ENCODE data around the gene EPHA3.
A peak's percentile ranks its signal among the peaks of the same experiment; 100 is the strongest.
"Not testable (repeated sequence)": the region's sequence is repeated elsewhere in the genome, so short reads cannot be mapped to it uniquely, and the experiment has no call there.

Gene EPHA3

DNA sequence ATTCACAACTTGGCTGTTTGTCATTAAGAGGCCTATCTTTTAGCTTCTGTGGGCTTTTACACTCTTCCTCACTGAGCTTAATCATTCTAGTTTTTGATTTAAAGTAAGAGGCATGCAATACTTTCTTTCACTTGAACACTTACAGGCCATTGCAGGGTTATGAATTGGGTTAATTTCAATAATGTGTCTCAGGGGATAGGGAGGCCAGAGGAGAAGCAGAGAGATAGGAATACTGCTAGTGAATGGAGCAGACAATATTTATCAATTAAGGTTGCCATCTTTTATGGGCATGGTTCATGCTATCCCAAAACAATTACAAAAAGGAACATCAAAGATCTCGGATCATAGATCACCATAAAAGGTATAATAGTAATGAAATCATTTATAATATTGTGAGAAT is 189.8 kb downstream of the EPHA3 start:
- no peak for DNase-seq

DNA sequence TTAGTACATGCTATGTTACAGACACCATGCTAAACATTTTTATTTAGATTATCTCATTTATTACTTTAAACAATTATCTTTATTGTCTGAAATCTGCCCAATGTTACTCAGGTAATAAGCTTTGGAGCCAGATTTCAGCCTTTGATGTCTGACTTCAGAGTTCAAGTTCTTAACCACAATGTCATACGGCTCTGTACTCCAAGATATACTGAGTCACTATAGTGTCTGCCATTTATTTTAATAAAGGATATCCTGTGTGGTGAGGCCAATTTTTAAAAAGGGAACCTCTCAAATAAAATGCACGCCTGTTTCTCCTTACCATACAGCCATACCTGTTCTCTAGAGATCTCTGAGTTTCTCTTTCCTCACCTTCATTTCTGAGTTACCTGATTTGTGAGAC is 193.1 kb downstream of the EPHA3 start:
- no peak for DNase-seq

DNA sequence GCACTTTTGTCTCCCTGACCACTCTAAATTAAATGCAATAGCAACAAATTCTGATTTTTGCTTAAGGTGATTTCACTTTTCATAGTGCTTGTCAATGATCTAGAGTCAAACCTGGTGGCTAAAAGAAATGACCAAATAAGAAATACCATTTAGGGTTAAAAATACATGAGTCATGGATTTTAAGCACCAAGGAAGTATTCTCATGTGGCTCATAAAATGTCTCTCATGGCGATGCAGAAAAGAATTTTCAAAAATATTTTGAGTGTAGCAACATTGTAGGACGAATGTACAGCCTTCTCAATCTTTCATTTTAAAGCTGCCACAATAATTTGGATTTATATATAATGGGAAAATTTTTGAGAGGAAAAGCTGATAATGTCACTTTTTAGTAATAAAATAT is 193.6 kb downstream of the EPHA3 start:
- DNase-seq: no peak

DNA sequence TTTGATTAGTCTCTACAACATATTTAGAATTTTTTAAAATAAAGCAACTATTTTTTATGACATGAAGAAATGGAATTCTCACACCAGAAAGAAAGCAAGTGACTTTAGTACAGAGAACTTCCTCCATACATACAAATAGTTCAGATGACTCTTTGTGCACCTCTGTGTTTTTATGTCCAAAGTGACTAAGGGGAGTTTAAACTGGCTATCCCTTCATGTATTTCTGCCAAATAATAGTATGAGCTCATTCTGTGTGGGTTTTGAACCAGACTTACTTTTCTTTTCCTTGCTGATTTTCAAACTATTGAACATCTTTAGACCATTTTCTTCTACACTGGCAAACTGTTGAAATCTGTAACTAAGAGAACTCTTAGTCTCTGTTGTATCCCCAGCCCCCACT is 196.3 kb downstream of the EPHA3 start:
- no peak for DNase-seq

GRCh38 chr3:89306540-89306939 is 199.1 kb downstream of the EPHA3 start:
- DNase-seq: no peak

GRCh38 chr3:89311581-89311980 is 204.2 kb downstream of the EPHA3 start:
- no peak for DNase-seq

- DNase-seq: no peak
Measured at GRCh38 chr3:89312141-89312540, 204.7 kb downstream of the EPHA3 start.

DNA sequence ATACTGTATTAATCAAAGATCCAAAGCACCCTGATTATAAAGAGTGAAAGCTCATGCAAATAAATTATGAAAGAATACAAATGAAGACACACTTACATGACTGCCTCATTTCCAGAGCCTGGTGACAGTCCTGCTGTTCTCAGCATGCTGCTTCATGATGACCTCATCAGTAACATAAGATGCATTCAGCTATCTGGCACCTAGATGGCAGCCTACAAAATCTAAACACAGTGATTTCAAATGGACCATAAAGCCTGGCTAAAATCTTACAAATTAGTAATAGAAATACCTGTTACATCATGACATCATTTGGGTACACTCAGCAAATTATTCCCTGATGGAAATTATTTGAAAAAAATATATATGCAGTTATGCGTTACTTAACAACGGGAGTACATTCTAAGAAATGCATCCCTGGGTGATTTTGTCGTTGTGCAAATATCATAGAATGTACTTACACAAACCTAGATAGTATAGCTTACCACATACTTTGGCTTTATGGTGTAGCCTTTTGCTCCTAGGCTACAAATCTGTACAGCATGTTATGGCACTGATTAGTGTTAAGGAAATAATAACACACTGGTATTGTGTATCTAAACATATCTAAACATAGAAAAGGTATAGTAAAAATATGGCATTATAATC is 207.2 kb downstream of the EPHA3 start:
- DNase-seq: peak; percentile 48

GRCh38 chr3:89315750-89316470 is 208.5 kb downstream of the EPHA3 start:
- no peak for DNase-seq

DNA sequence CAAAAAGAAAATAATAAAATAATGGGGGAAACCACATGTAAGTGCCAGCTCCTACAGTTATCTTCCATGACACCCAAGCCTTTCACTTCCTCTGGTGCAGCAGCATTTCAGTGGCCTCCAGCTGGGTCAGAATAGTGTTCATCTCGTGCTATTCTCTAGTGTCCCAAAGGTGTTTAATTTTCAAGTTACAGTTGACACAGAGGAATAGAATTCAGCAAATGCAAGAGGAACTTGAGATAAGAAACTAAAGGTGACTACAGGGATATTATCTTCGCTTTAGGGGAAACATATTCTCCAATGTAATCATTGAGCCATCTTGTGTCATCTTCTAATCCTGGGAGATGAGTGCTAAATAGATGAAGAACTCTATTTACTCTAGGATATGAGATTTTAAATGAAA is 212.8 kb downstream of the EPHA3 start:
- no peak for DNase-seq

DNA sequence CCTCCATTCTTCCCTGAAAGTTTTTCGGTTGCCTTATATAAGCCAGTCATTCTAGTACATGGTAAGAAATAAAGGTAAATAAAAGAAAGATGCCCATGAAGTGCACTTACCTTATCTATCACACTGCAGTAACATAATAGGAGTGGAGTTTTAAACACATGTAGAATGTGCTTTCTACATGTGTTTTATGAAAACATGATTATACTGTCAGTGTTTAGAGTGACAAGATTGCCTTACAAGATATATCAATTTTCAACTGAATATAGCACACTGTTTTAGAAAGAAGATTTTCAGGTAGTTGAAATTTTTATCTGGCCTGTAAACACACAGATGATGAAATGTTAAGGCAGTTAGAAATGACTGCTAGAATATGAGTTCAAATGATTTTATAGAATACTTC is 219.6 kb downstream of the EPHA3 start:
- no peak for DNase-seq

DNA sequence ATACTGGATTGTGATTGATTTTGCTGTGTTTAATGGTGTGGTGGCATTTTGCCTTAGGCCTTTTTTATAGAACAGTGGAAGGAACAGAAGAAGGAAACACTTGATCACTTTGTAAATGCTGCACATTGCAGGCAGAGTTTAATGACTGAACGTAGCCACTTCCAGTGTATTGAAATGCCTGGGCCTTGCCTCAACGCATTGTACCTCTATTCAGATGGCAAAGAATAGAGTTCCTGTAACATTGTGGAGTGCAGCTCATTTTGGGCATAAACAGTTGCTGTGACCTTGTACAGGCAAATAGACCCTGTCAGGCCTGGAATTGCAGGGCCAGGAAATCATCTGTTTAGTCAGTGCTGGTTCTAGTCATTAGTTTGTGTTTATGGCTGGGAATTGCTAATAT is 225.0 kb downstream of the EPHA3 start:
- no peak for DNase-seq

DNA sequence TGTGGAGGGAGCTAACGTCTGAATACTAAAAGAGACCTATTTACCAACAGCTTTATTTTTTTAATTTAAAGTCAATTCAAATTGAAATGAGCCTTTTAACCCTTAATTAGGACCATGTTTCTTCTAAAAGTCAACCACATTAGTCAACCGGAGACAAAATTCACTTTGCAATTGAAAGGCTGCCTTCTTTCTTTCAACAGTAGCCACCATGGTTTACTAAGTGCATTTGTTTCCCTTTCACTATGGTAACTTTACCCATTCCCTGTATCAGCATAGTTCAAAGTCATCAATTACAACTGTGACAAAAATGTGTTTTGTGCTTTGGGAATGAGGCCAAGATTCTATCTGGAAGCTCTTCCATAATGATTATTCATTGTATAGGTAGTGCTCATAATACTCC is 225.4 kb downstream of the EPHA3 start:
- no peak for DNase-seq

DNA sequence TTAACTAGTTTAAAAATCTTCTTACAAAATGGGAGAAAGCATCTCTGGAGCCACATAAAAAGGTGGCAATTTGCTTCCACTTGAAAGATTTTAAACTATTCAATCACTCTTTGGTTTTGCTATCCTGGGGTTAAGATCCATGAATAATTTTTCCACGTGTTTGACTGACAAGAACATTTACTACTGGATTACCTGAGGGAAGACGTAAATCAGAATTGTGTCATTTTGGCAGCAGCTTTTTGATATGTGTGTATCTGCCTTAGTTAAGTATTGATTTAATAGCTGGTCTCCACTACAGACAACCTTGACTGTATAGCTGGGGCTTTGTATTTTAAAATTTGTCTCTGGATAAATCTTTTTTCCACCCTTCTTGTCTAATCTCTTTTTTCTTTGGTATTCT is 228.3 kb downstream of the EPHA3 start:
- DNase-seq: no peak

GRCh38 chr3:89340408-89340807 is 233.0 kb downstream of the EPHA3 start:
- no peak for DNase-seq

DNA sequence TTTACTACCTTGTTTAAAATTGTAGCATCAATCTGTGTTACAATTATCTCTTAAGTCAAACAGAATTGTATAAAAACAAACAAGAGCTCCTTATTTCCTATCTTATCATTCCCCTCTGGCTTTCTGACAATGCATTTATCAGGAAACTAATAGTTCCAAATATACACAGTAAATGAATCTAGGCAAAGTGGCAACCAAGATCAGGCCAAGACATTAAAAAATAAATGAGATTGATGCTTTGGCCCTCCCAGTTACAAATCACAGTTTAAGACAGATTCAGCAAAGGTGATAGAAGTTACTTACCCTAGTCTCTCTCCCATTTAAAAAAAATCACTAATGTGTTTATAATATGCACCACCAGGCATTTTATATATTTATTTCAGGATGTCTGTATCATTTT is 236.7 kb downstream of the EPHA3 start:
- no peak for DNase-seq

- DNase-seq: not testable (repeated sequence)
Measured at GRCh38 chr3:89350935-89351334, 243.5 kb downstream of the EPHA3 start.

DNA sequence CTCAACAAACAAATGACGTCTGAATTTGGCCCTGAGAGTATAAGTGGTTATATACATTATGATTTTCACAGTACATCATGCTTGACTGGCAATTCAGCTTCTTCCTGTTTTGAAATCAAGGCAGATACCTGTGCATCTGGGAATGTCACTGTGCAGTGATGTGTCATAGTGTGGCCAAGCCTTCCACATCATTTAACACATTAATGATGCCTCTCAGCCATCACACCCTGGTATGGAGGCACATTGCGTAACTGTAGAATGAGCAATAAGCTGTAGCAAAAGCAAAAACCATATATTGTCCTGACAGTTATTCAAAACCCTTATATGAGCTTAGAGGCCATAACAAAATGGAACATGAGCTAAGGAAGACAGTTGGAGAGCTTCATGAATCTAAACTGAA is 246.0 kb downstream of the EPHA3 start:
- no peak for DNase-seq

DNA sequence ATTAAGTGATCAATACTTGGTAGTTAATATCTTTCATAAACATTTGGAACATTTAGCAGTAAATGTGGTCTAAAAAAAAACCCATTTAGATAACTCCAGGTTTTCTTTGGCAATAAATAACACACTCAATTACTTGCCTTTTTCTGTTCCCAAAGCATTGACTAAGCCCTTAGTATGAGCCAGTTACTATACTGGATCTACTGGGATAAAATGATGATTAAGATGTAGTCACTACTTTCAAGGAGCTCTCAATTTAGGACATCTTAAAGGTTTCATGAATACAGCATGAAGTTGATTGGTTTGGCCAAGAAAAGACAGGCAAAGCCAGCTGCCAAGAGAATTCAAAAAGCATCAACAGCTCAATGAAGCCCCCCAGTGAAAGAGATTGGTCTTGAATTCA is 250.9 kb downstream of the EPHA3 start:
- DNase-seq: no peak

DNA sequence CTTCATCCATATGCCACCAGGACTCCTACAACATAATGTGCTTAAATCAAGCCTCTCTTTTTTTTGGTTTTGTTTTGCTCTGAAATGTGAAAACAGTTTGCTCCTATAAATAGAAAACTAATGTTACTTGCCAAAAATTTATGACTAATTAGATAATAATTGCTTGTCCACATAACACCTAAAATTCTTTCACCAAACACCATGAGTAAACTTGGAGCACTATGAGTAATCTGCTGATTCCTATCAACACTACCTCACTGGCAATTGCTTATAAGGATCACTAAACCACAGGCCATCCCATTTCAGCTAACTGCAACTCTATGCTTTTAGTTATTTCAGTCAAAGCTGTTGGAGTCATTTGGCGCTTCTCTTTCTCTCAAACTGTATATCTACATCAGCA is 252.7 kb downstream of the EPHA3 start:
- no peak for DNase-seq

DNA sequence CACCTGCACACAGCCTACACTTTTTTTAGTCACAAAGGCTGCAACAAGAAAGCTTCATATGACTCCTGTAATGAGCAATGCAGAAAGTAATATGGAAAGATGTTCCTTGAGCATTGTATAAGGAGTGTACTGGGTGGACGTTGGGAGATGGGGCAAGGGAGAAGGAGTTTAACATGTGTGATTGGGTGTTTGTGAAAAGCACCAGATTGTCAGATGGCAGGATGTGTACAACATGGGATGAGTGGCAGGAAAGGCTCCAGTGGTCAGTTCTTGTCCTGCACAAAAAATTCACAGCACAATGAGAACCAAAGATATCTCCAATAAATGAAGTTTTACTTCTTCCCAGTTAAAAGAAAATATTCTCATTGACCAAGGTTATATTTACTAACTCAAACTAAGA is 255.1 kb downstream of the EPHA3 start:
- DNase-seq: no peak

DNA sequence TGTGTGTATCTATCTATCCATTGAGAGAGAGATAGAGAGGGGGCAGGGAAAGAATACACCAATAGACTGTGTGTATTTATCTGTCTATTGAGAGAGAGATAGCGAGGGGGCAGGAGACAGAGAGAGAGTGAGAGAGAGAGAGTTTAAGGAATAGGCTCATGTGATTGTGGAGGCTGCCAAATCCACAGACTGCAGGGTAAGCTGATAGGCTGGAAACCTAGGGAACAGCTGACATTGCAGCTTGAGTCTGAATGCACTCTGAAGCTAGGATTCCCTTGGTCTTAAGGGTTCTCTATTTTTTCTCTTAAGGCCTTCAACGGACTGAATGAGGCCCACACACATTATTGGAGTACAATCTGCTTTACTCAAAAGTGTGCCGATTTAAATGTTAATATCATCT is 255.8 kb downstream of the EPHA3 start:
- DNase-seq: no peak

- no peak for DNase-seq
Measured at GRCh38 chr3:89364314-89364713, 256.9 kb downstream of the EPHA3 start.

DNA sequence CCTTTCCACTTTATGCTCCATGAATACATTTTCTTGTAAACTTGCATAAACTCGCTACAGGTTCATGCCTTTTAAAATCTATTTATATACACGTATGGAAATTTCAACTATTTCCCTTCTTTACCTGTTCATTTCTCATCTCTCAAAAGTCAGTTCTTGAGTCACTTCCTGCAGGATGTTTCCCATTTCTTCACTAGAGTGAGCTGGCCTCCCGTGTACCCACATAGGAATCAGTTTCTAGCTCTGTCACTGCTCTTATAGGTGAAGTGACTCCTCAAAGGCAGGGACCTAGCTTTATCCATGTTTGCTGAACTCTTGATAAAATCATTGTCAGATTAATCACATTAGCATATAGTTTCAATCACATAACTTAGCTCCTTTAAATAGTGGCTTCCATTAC is 259.7 kb downstream of the EPHA3 start:
- no peak for DNase-seq

DNA sequence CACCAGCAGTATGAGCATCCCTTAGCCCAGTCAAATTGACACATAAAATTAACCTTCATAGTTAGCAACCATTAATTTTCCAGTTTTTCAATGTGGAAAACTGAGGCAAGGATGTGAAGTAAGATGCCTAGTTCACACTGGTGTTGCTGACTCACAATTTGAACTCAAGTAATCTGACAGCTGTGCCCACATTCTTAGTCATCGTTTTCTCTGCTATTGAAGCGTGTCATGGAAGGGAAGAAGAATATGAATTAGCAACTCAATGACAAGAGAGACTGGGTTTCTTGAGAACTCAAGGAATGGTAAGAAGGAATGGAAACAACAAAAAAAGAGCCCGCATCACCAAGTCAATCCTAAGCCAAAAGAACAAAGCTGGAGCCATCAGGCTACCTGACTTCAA is 261.4 kb downstream of the EPHA3 start:
- DNase-seq: no peak
